Retinal pigment epithelial cell (primary cell): ENCODE results near the gene DLGAP1.

Source experiments
- DNase-seq: peaks from one replicate; pipeline ENCODE4 v3.0.0-alpha.2; 2010; ENCODE audit warnings: low read depth
- H3K4me3 ChIP-seq: 2 replicates; pipeline ENCODE4 v1.5.1; 2011; ENCODE audit warnings: mild to moderate bottlenecking, low read length, control low read depth, moderate library complexity
- CTCF ChIP-seq: conservative IDR thresholded peaks from 2 replicates; pipeline ENCODE4 v1.5.1; 2011; ENCODE audit warnings: low read depth, low read length, control low read depth, inconsistent platforms

The DLGAP1 gene

GRCh38 chr18:3960977-3961376 lies 494.1 kb downstream of the DLGAP1 start:
- no peak overlapping the region for H3K4me3 ChIP-seq
- DNase-seq, result no peak
- TF ChIP-seq CTCF, result no peak

GRCh38 chr18:3960142-3960541 lies 495.0 kb downstream of the DLGAP1 start:
- no peak for DNase-seq
- H3K4me3 ChIP-seq, result no peak overlapping the region
- no peak for TF ChIP-seq CTCF

- H3K4me3 ChIP-seq, result no peak overlapping the region
- TF ChIP-seq CTCF, result no peak
- no peak for DNase-seq
Measured at GRCh38 chr18:3952031-3952430, 503.1 kb downstream of the DLGAP1 start.

GRCh38 chr18:3950668-3951404 lies 504.3 kb downstream of the DLGAP1 start:
- no peak for DNase-seq
- no peak overlapping the region for H3K4me3 ChIP-seq
- no peak for TF ChIP-seq CTCF

- TF ChIP-seq CTCF, result no peak
- DNase-seq, result no peak
- no peak overlapping the region for H3K4me3 ChIP-seq
Measured at GRCh38 chr18:3948958-3949357, 506.1 kb downstream of the DLGAP1 start.

- no peak for DNase-seq
- no peak for TF ChIP-seq CTCF
- H3K4me3 ChIP-seq, result no peak overlapping the region
Measured at GRCh38 chr18:3947383-3947782, 507.7 kb downstream of the DLGAP1 start.

GRCh38 chr18:3935305-3935704 lies 519.8 kb downstream of the DLGAP1 start:
- no peak for TF ChIP-seq CTCF
- no peak for DNase-seq
- no peak overlapping the region for H3K4me3 ChIP-seq
